ENCODE results near the gene ABHD1. TPM values are rescaled to one million over a fixed set of nuclear protein-coding genes. Genes with fewer than 3 reads are reported as not detected.
"Not testable (repeated sequence)": the region's sequence is repeated elsewhere in the genome, so short reads cannot be mapped to it uniquely, and the experiment has no call there.

ABHD1 gene
- total RNA-seq, 5 donors from 2014 or later (not counting 1 experiment from before 2014, with no cell fraction given), result 0.66 to 1.4 (median 1.2) TPM

DNA sequence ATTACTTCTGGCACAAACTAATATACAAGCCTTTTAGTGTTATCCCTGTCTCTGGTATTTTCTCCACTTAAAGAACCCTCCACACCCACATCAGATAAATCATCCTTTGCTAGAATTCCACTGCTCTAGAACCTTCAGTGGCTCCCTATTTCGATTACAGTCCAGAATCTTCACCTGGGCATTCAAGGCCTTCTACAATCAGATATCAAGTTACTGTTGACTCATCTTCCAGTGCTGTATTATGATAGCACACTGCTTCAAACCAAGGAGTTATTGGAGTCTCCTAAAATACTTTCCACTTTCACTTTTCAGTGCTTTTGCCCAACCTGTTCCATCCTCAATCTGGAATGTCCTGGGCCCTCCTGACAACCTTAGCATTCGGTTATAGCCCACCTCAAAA is 8.1 kb upstream of the ABHD1 start:
- Mint-ChIP-seq H3K36me3 (peaks cover 2% of the 10 kb centered on the region), H3K4me3 (no peak overlapping the region), H3K9me3 (no peaks in the 10 kb centered on the region), H3K4me1 (peaks cover 0 to 10% (median 7%) of the 10 kb centered on the region in 3 donors), H3K27me3 (peaks cover 13 to 30% of the 10 kb centered on the region in 2 donors), H3K27ac (no peak overlapping the region)
- Histone ChIP-seq H3K4me3 (ENCODE audit: control insufficient read depth in 1 of 2, extremely low read depth in 1 of 2, low read length in 1 of 2) (no peak overlapping the region), H3K27ac (ENCODE audit: low read length) (no peak overlapping the region), H3K4me1 (ENCODE audit: control insufficient read depth in 1 of 2, extremely low read depth in 1 of 2, insufficient read depth in 2 of 2, low read length in 2 of 2) (peaks cover 0 to 10% of the 10 kb centered on the region in 2 experiments), H3K36me3 (ENCODE audit: control insufficient read depth in 2 of 2, extremely low read depth in 1 of 2, insufficient read depth in 1 of 2, low read length in 1 of 2) (no peaks in the 10 kb centered on the region), H3K9me3 (no peaks in the 10 kb centered on the region), H3K27me3 (replicated peaks in 1 of 2; ENCODE audit: control insufficient read depth in 2 of 2, extremely low read depth in 1 of 2, insufficient read depth in 2 of 2, low read length in 1 of 2) (peaks cover 3 to 27% of the 10 kb centered on the region in 2 experiments)
- no peak for DNase-seq
- POLR2A ChIA-PET, result interaction anchor here in 1 of 2 donors (0.6 kb wide), 1 partner anchor 22 kb away, joined by 4 read pairs; no protein-coding TSS in a partner anchor
- CTCF ChIA-PET, result interaction anchor here in 1 of 2 donors (0.6 to 0.7 kb wide), 2 partner anchors 158 to 188 kb away, joined by 3 to 4 read pairs; no protein-coding TSS in a partner anchor
- WGBS (ENCODE audit: insufficient coverage), result 59% methylated on average over 2 of the region's 2 CpGs
- no peak for ATAC-seq (replicated peaks in 1 of 4)

DNA sequence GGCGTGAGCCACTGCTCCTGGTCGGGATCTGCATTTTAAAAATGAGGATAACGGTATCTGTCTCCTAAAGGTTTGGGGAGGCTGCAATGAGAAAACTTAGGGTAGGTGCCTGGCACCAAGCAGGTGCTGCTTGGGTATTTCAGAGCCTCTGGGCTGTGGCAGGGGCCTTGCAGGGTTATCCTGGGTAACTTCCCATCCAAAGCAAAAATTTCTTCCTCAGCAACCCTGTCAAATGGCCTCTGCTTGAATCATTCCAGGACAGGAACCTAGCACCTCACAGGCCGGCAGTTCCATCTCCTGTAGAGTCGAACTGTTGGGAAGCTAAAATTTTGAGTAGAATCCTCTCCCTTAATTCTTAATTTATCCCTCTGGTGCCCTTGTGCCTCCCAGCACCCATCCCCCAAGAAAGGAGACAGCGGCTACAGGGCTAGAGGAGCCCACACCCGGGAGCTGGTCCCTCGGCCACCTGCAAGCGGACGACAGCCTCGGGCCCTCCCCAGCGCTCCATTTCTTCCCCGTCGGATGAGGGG is 5.6 kb upstream of the ABHD1 start:
- Histone ChIP-seq H3K27ac (ENCODE audit: low read length) (no peak overlapping the region), H3K9me3 (no peaks in the 10 kb centered on the region), H3K4me3 (ENCODE audit: control insufficient read depth in 1 of 2, extremely low read depth in 1 of 2, low read length in 1 of 2) (peak overlapping the region in 1 of 2 donors; percentile 23), H3K36me3 (ENCODE audit: control insufficient read depth in 2 of 2, extremely low read depth in 1 of 2, insufficient read depth in 1 of 2, low read length in 1 of 2) (no peaks in the 10 kb centered on the region), H3K27me3 (replicated peaks in 1 of 2; ENCODE audit: control insufficient read depth in 2 of 2, extremely low read depth in 1 of 2, insufficient read depth in 2 of 2, low read length in 1 of 2) (peaks cover 3 to 28% of the 10 kb centered on the region in 2 experiments), H3K4me1 (ENCODE audit: control insufficient read depth in 1 of 2, extremely low read depth in 1 of 2, insufficient read depth in 2 of 2, low read length in 2 of 2) (peaks cover 0 to 15% of the 10 kb centered on the region in 2 experiments)
- H3K36me3 Mint-ChIP-seq, result peaks cover 2% of the 10 kb centered on the region
- ATAC-seq (replicated peaks in 1 of 4) (no peak), DNase-seq (no peak)
- CTCF ChIA-PET, result no interaction called here
- peaks cover 5 to 15% (median 12%) of the 10 kb centered on the region in 3 donors for H3K4me1 Mint-ChIP-seq
- H3K9me3 Mint-ChIP-seq, result no peaks in the 10 kb centered on the region
- POLR2A ChIA-PET, result no interaction called here
- no peak overlapping the region for H3K27ac Mint-ChIP-seq
- 55% methylated on average over 10 of the region's 14 CpGs for WGBS (ENCODE audit: insufficient coverage)
- peaks cover 13 to 33% of the 10 kb centered on the region in 2 donors for H3K27me3 Mint-ChIP-seq
- H3K4me3 Mint-ChIP-seq, result peak overlapping the region; percentile 31 to 49 (median 37)

DNA sequence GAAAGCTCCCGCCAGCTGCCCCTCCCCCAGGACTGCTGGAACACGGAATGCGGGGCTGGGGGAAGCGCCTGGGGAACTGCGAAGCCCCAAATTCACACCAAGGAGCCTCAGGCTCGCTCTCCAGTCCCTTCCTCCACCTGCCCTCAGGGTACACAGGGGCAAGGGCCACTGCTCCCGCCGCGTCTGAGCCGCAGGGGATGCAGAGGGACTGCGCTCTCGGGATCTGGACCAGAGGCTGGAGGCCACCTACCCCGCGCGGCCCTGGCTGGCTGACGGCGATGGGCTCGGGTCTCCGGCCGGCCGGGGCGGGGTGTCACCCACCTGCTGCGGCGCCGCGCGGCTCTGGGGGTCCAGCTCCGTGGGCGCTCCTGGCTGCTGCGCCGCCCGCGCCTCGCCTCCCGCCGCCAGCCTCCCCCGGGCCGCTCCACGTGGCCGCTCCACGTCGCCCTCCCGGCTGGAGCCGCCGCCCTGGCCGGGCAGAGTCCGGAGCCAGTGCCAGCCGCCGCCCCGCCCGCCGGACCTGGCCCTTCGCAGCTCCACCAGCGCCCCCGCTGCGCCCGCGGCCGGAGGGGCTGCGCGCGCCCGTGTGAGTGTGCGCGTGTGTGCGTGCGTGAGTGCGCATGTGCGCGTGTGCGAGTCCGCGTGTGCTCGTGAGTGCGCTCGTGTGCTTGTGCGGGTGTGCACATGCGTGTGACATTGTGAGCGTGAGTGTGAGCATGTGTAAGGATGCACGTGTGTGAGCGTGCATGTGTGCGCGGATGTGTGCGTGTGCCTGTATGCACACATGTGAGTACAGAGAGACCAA is 4.9 kb upstream of the ABHD1 start, which contains the start of gene CGREF1:
CGREF1 (minus strand) TSS at position 604 of the 805 bp plus-strand sequence. CDS start 14,762 bp downstream, outside the sequence.
- ChIA-PET CTCF (no interaction called here), POLR2A (no interaction called here)
- 7% methylated on average over 84 of the region's 84 CpGs for WGBS (ENCODE audit: insufficient coverage)
- H3K4me1 Mint-ChIP-seq, result peaks cover 10 to 19% (median 16%) of the 10 kb centered on the region in 3 donors
- no peak within 1 kb of the TSS for H3K27ac ChIP-seq (ENCODE audit: low read length)
- H3K27me3 ChIP-seq (replicated peaks in 1 of 2; ENCODE audit: control insufficient read depth in 2 of 2, extremely low read depth in 1 of 2, insufficient read depth in 2 of 2, low read length in 1 of 2), result peaks cover 3 to 28% of the 10 kb centered on the region in 2 experiments
- H3K36me3 ChIP-seq (ENCODE audit: control insufficient read depth in 2 of 2, extremely low read depth in 1 of 2, insufficient read depth in 1 of 2, low read length in 1 of 2), result no peaks in the 10 kb centered on the region
- no peaks in the 10 kb centered on the region for H3K9me3 Mint-ChIP-seq
- H3K4me1 ChIP-seq (ENCODE audit: control insufficient read depth in 1 of 2, extremely low read depth in 1 of 2, insufficient read depth in 2 of 2, low read length in 2 of 2), result peaks cover 2 to 20% of the 10 kb centered on the region in 2 experiments
- H3K4me3 ChIP-seq (ENCODE audit: control insufficient read depth in 1 of 2, extremely low read depth in 1 of 2, low read length in 1 of 2), result peak within 1 kb of the TSS; percentile 25 to 39
- peak within 1 kb of the TSS; percentile 59 to 76 (median 71) for H3K4me3 Mint-ChIP-seq
- peaks cover 2% of the 10 kb centered on the region for H3K36me3 Mint-ChIP-seq
- ATAC-seq (replicated peaks in 1 of 4), result peak in 1 of 4 experiments; percentile 12
- H3K9me3 ChIP-seq, result no peaks in the 10 kb centered on the region
- peaks cover 13 to 33% of the 10 kb centered on the region in 2 donors for H3K27me3 Mint-ChIP-seq
- DNase-seq, result peak in 1 of 35 experiments; percentile 27
- peak within 1 kb of the TSS in 1 of 2 donors; percentile 43 for H3K27ac Mint-ChIP-seq

DNA sequence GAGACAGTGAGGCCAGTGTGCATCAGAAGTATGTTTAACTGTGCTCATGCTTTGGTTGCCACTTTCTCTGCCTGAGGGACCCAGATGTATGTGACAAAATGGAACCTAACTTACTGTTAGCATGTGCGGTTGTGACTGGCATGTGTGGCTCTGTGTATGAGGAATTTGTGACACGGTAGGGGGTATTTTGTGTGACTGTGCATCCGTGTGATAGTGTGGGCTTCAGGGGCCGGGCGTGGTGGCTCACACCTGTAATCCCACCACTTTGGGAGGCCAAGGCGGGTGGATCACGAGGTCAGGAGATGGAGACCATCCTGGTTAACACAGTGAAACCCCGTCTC is 4.3 kb upstream of the ABHD1 start:
- H3K4me3 ChIP-seq (ENCODE audit: control insufficient read depth in 1 of 2, extremely low read depth in 1 of 2, low read length in 1 of 2), result peak overlapping the region; percentile 25 to 39
- H3K36me3 Mint-ChIP-seq; H3K27ac ChIP-seq (ENCODE audit: low read length); H3K36me3 ChIP-seq (ENCODE audit: control insufficient read depth in 2 of 2, extremely low read depth in 1 of 2, insufficient read depth in 1 of 2, low read length in 1 of 2); H3K9me3 Mint-ChIP-seq; CTCF ChIA-PET; H3K9me3 ChIP-seq; ATAC-seq (replicated peaks in 1 of 4); POLR2A ChIA-PET; DNase-seq: not testable (repeated sequence)
- Mint-ChIP-seq H3K4me3 (peak overlapping the region; percentile 59 to 76 (median 71)), H3K27me3 (peaks cover 13 to 33% of the 10 kb centered on the region in 2 donors), H3K27ac (peak overlapping the region in 1 of 2 donors; percentile 43), H3K4me1 (peaks cover 10 to 23% (median 18%) of the 10 kb centered on the region in 3 donors)
- peaks cover 3 to 28% of the 10 kb centered on the region in 2 experiments for H3K27me3 ChIP-seq (replicated peaks in 1 of 2; ENCODE audit: control insufficient read depth in 2 of 2, extremely low read depth in 1 of 2, insufficient read depth in 2 of 2, low read length in 1 of 2)
- 86% methylated on average over 3 of the region's 8 CpGs for WGBS (ENCODE audit: insufficient coverage)
- peaks cover 2 to 25% of the 10 kb centered on the region in 2 experiments for H3K4me1 ChIP-seq (ENCODE audit: control insufficient read depth in 1 of 2, extremely low read depth in 1 of 2, insufficient read depth in 2 of 2, low read length in 2 of 2)

DNA sequence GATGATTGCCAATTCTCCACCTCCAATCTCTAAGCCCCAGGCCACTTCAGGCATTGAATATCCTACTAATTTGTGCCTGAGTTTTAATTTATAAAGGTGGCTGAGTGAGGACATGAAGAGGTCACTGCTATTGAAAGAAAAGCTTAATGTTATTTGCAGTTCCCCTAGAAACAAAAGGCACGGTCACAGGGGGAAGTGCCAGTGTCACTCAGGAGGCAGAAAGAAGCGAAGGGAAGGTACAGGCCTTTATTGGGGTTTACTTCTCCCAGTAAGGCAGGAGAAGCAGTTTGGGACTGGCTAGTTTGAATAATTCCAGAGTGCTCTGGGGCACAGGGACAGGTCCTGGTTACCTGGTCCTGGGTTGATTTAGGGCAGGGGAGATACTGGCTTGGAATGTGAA is 1.7 kb upstream of the ABHD1 start:
- POLR2A ChIA-PET, result no interaction called here
- H3K9me3 ChIP-seq, result no peaks in the 10 kb centered on the region
- peaks cover 3 to 24% of the 10 kb centered on the region in 2 experiments for H3K27me3 ChIP-seq (replicated peaks in 1 of 2; ENCODE audit: control insufficient read depth in 2 of 2, extremely low read depth in 1 of 2, insufficient read depth in 2 of 2, low read length in 1 of 2)
- no peak overlapping the region for H3K27ac Mint-ChIP-seq
- no peak for ATAC-seq (replicated peaks in 1 of 4)
- WGBS (ENCODE audit: insufficient coverage), result 89% methylated on average over 2 of the region's 2 CpGs
- H3K4me3 ChIP-seq (ENCODE audit: control insufficient read depth in 1 of 2, extremely low read depth in 1 of 2, low read length in 1 of 2), result no peak overlapping the region
- DNase-seq, result no peak
- H3K27me3 Mint-ChIP-seq, result peaks cover 13 to 31% of the 10 kb centered on the region in 2 donors
- CTCF ChIA-PET, result no interaction called here
- H3K9me3 Mint-ChIP-seq, result no peaks in the 10 kb centered on the region
- peaks cover 2 to 25% of the 10 kb centered on the region in 2 experiments for H3K4me1 ChIP-seq (ENCODE audit: control insufficient read depth in 1 of 2, extremely low read depth in 1 of 2, insufficient read depth in 2 of 2, low read length in 2 of 2)
- peaks cover 2% of the 10 kb centered on the region for H3K36me3 Mint-ChIP-seq
- H3K27ac ChIP-seq (ENCODE audit: low read length), result no peak overlapping the region
- no peaks in the 10 kb centered on the region for H3K36me3 ChIP-seq (ENCODE audit: control insufficient read depth in 2 of 2, extremely low read depth in 1 of 2, insufficient read depth in 1 of 2, low read length in 1 of 2)
- peaks cover 10 to 23% (median 18%) of the 10 kb centered on the region in 3 donors for H3K4me1 Mint-ChIP-seq
- peak overlapping the region; percentile 31 to 95 (median 47) for H3K4me3 Mint-ChIP-seq

DNA sequence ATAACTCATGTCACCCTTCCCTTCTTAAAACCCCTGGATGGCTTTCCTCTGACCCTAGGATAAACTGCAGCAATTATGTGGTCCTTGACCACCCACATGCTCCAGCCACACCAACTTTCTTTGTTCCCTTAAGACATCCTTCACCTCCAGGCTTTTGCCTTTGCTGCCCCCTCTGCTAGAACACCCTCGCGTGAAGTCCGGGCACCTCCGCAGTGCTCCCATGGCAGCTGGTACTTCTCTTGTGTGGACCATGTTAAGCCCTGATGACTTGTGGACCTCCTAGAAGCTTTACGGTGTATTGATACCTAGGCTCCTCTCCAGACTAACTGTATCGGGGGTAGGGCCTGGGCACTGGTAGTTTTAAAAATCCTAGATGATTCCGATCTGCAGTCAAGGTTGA is 824 bp upstream of the ABHD1 start:
- Mint-ChIP-seq H3K27ac (peak overlapping the region; percentile 72 to 89), H3K4me3 (peak overlapping the region; percentile 86 to 95 (median 88)), H3K4me1 (peaks cover 10 to 23% (median 18%) of the 10 kb centered on the region in 3 donors), H3K27me3 (peaks cover 13 to 23% of the 10 kb centered on the region in 2 donors), H3K36me3 (peaks cover 2% of the 10 kb centered on the region), H3K9me3 (no peaks in the 10 kb centered on the region)
- peak overlapping the region in 1 of 2 donors; percentile 70 for H3K4me3 ChIP-seq (ENCODE audit: control insufficient read depth in 1 of 2, extremely low read depth in 1 of 2, low read length in 1 of 2)
- DNase-seq (no peak), ATAC-seq (replicated peaks in 1 of 4) (no peak)
- no peaks in the 10 kb centered on the region for H3K9me3 ChIP-seq
- WGBS (ENCODE audit: insufficient coverage), result 88% methylated on average over 5 of the region's 7 CpGs
- peaks cover 3 to 23% of the 10 kb centered on the region in 2 experiments for H3K27me3 ChIP-seq (replicated peaks in 1 of 2; ENCODE audit: control insufficient read depth in 2 of 2, extremely low read depth in 1 of 2, insufficient read depth in 2 of 2, low read length in 1 of 2)
- peaks cover 2 to 25% of the 10 kb centered on the region in 2 experiments for H3K4me1 ChIP-seq (ENCODE audit: control insufficient read depth in 1 of 2, extremely low read depth in 1 of 2, insufficient read depth in 2 of 2, low read length in 2 of 2)
- CTCF ChIA-PET, result interaction anchor here in 1 of 2 donors (0.5 to 1.6 kb wide), 5 partner anchors 11 to 180 kb away, joined by 3 to 9 read pairs (median 3); partner anchors contain the start of gene PREB
- H3K36me3 ChIP-seq (ENCODE audit: control insufficient read depth in 2 of 2, extremely low read depth in 1 of 2, insufficient read depth in 1 of 2, low read length in 1 of 2), result no peaks in the 10 kb centered on the region
- POLR2A ChIA-PET, result no interaction called here
- H3K27ac ChIP-seq (ENCODE audit: low read length), result no peak overlapping the region

All from T-cell (primary cell).